Measurements from ENCODE around the gene CCL27. TPM values are rescaled to one million over a fixed set of nuclear protein-coding genes. Genes with fewer than 3 reads are reported as not detected.

CCL27 gene
- total RNA-seq, 1 donor from 2014 or later, result 0.62 TPM

- Mint-ChIP-seq H3K27me3 (ENCODE audit: insufficient read depth) (no peaks in the 10 kb centered on the region), H3K27ac (peak within 1 kb of the TSS; percentile 88), H3K36me3 (ENCODE audit: low read depth) (peaks cover 25% of the 10 kb centered on the region), H3K4me1 (ENCODE audit: low read depth) (peaks cover 39% of the 10 kb centered on the region), H3K4me3 (peak within 1 kb of the TSS; percentile 97), H3K9me3 (no peaks in the 10 kb centered on the region)
- peak; percentile 94 for DNase-seq (ENCODE audit: low spot score)
- intact Hi-C loops (cut with micrococcal nuclease), result loop anchor here (1.0 to 10.0 kb wide), 7 partner anchors 9 to 437 kb away; partner anchors contain the start of genes DCTN3, DNAI1, FAM219A and FANCG
These were observed 24.9 kb downstream of the CCL27 start, which contains the start of gene SIGMAR1 for GRCh38 chr9:34637356-34638137. Gene SIGMAR1 (minus strand): TSS chr9:34637787. CDS start chr9:34637697, 90 bp downstream.

GRCh38 chr9:34636791-34637355 lies 25.6 kb downstream of the CCL27 start:
- H3K9me3 Mint-ChIP-seq, result no peaks in the 10 kb centered on the region
- intact Hi-C loops (cut with micrococcal nuclease), result loop anchor here (1.0 to 10.0 kb wide), 6 partner anchors 9 to 438 kb away; partner anchors contain the start of genes DCTN3, DNAI1, FAM219A and FANCG
- no peaks in the 10 kb centered on the region for H3K27me3 Mint-ChIP-seq (ENCODE audit: insufficient read depth)
- DNase-seq (ENCODE audit: low spot score), result peak; percentile 15
- H3K36me3 Mint-ChIP-seq (ENCODE audit: low read depth), result peaks cover 31% of the 10 kb centered on the region
- peak overlapping the region; percentile 88 for H3K27ac Mint-ChIP-seq
- H3K4me3 Mint-ChIP-seq, result peak overlapping the region; percentile 97
- H3K4me1 Mint-ChIP-seq (ENCODE audit: low read depth), result peaks cover 39% of the 10 kb centered on the region

- H3K36me3 Mint-ChIP-seq (ENCODE audit: low read depth), result peaks cover 31% of the 10 kb centered on the region
- intact Hi-C loops (cut with micrococcal nuclease), result loop anchor here (5.0 to 10.0 kb wide), 2 partner anchors 33 to 439 kb away; partner anchors contain the start of genes FANCG and VCP
- no peaks in the 10 kb centered on the region for H3K9me3 Mint-ChIP-seq
- peak overlapping the region; percentile 40 for H3K27ac Mint-ChIP-seq
- peak overlapping the region; percentile 97 for H3K4me3 Mint-ChIP-seq
- no peak for DNase-seq (ENCODE audit: low spot score)
- H3K4me1 Mint-ChIP-seq (ENCODE audit: low read depth), result peaks cover 34% of the 10 kb centered on the region
- H3K27me3 Mint-ChIP-seq (ENCODE audit: insufficient read depth), result peaks cover 3% of the 10 kb centered on the region
These were observed 26.9 kb downstream of the CCL27 start for GRCh38 chr9:34635556-34635955.

GRCh38 chr9:34634551-34635248 lies 27.8 kb downstream of the CCL27 start:
- Mint-ChIP-seq H3K4me1 (ENCODE audit: low read depth) (peaks cover 39% of the 10 kb centered on the region), H3K27me3 (ENCODE audit: insufficient read depth) (peaks cover 12% of the 10 kb centered on the region), H3K36me3 (ENCODE audit: low read depth) (peaks cover 31% of the 10 kb centered on the region), H3K4me3 (peak overlapping the region; percentile 59), H3K27ac (no peak overlapping the region), H3K9me3 (no peaks in the 10 kb centered on the region)
- intact Hi-C loops (cut with micrococcal nuclease), result loop anchor here (1.0 to 10.0 kb wide), 3 partner anchors 22 to 440 kb away; partner anchors contain the start of genes FANCG, RPP25L and VCP
- DNase-seq (ENCODE audit: low spot score), result no peak

GRCh38 chr9:34633851-34634550 lies 28.5 kb downstream of the CCL27 start:
- peaks cover 19% of the 10 kb centered on the region for H3K27me3 Mint-ChIP-seq (ENCODE audit: insufficient read depth)
- peaks cover 39% of the 10 kb centered on the region for H3K4me1 Mint-ChIP-seq (ENCODE audit: low read depth)
- intact Hi-C loops (cut with micrococcal nuclease), result loop anchor here (1.0 to 10.0 kb wide), 2 partner anchors 22 to 441 kb away; partner anchors contain the start of genes FANCG, RPP25L and VCP
- H3K9me3 Mint-ChIP-seq, result no peaks in the 10 kb centered on the region
- H3K4me3 Mint-ChIP-seq, result peak overlapping the region; percentile 59
- H3K36me3 Mint-ChIP-seq (ENCODE audit: low read depth), result peaks cover 31% of the 10 kb centered on the region
- DNase-seq (ENCODE audit: low spot score), result peak; percentile 62
- H3K27ac Mint-ChIP-seq, result no peak overlapping the region

- Mint-ChIP-seq H3K27ac (no peak overlapping the region), H3K36me3 (ENCODE audit: low read depth) (peaks cover 35% of the 10 kb centered on the region), H3K27me3 (ENCODE audit: insufficient read depth) (peaks cover 24% of the 10 kb centered on the region), H3K9me3 (no peaks in the 10 kb centered on the region), H3K4me1 (ENCODE audit: low read depth) (peaks cover 37% of the 10 kb centered on the region), H3K4me3 (no peak overlapping the region)
- DNase-seq (ENCODE audit: low spot score), result no peak
- intact Hi-C loops (cut with micrococcal nuclease), result loop anchor here (10.0 kb wide), 1 partner anchor 442 kb away; the partner anchor contains the start of genes FANCG and VCP
These were observed 29.3 kb downstream of the CCL27 start for GRCh38 chr9:34633166-34633565.

- no peak for DNase-seq (ENCODE audit: low spot score)
- H3K9me3 Mint-ChIP-seq, result no peaks in the 10 kb centered on the region
- H3K27me3 Mint-ChIP-seq (ENCODE audit: insufficient read depth), result peaks cover 46% of the 10 kb centered on the region
- intact Hi-C loops (cut with micrococcal nuclease), result loop anchor here (10.0 kb wide), 1 partner anchor 444 kb away; the partner anchor contains the start of genes FANCG and VCP
- no peak overlapping the region for H3K27ac Mint-ChIP-seq
- peak overlapping the region; percentile 11 for H3K4me3 Mint-ChIP-seq
- peaks cover 31% of the 10 kb centered on the region for H3K4me1 Mint-ChIP-seq (ENCODE audit: low read depth)
- peaks cover 29% of the 10 kb centered on the region for H3K36me3 Mint-ChIP-seq (ENCODE audit: low read depth)
These were observed 31.9 kb downstream of the CCL27 start for GRCh38 chr9:34630402-34631154.

DNA sequence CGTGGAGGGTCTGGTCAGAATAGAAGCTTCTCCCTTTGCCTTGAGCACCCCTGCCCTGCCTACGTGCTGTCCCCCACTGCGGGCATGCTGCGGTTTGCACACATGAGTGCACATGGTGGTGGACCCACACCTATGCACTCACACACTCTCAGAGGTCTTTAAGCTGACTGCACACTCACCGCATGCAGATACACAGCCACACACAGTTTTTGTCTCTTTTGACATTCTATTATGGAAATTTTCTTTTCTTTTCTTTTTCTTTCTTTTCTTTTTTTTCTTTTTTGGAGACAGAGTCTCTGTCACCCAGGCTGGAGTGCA lies 33.0 kb downstream of the CCL27 start:
- peaks cover 22% of the 10 kb centered on the region for H3K4me1 Mint-ChIP-seq (ENCODE audit: low read depth)
- peak overlapping the region; percentile 74 for H3K4me3 Mint-ChIP-seq
- H3K27ac Mint-ChIP-seq, result no peak overlapping the region
- no peaks in the 10 kb centered on the region for H3K9me3 Mint-ChIP-seq
- intact Hi-C loops (cut with micrococcal nuclease), result loop anchor here (1.0 kb wide), 1 partner anchor 17 kb away; the partner anchor contains the start of gene RPP25L
- peaks cover 51% of the 10 kb centered on the region for H3K27me3 Mint-ChIP-seq (ENCODE audit: insufficient read depth)
- DNase-seq (ENCODE audit: low spot score), result no peak
- H3K36me3 Mint-ChIP-seq (ENCODE audit: low read depth), result peaks cover 20% of the 10 kb centered on the region

- no peak for DNase-seq (ENCODE audit: low spot score)
- intact Hi-C loops (cut with micrococcal nuclease), result loop anchor here (1.0 kb wide), 1 partner anchor 17 kb away; the partner anchor contains the start of gene RPP25L
- H3K27ac Mint-ChIP-seq, result peak within 1 kb of the TSS; percentile 26
- peaks cover 15% of the 10 kb centered on the region for H3K36me3 Mint-ChIP-seq (ENCODE audit: low read depth)
- H3K4me3 Mint-ChIP-seq, result peak within 1 kb of the TSS; percentile 80
- peaks cover 17% of the 10 kb centered on the region for H3K4me1 Mint-ChIP-seq (ENCODE audit: low read depth)
- H3K27me3 Mint-ChIP-seq (ENCODE audit: insufficient read depth), result peaks cover 57% of the 10 kb centered on the region
- no peaks in the 10 kb centered on the region for H3K9me3 Mint-ChIP-seq
These were observed 33.6 kb downstream of the CCL27 start, which contains the start of gene ARID3C for GRCh38 chr9:34628656-34629490. Gene ARID3C (minus strand): TSS chr9:34629066. CDS start chr9:34628014, 1,052 bp downstream.

DNA sequence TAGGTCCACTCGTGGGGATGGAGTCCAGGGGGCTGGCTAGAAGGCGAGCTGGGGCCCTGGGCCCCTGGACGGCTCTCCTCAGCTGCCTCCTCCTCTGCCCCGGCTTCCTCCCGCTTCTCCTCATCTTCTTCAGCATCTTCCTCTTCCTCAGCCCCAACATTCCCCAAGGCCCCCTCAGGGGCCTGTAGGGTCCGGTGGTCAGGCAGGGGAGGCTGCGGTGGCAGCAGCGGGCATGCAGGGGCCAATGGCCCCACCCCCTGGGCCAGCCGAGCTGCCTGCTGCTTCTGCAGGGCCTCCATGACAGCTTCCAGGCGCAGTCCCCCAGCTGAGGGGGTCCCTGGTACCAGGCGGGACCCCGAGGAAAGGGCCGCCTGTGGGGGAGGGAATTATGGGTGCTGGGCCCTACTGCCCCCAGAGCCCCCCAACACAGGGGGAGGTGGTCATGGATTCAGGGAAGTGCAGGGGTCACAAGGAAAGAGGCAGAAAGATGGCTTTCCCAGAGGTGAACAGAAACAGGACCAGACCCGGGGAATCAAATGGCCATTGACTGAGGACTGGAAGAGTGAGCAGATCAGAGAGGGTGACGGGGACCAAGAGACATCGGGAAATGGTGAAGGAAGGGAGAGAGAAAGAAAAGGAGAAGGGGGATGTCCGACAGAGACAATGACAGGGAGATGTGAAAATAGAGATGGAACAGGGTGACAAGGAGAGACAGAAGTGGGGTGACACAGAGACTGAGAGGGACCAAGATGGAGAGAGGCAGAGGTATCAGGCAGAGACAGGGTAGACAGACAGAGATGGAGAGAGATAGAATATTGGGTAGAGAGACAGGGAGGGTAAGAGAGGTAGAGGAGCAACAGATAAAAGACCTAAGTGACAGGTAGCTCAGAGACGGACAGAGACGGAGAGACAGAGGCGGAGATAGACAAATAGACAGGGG lies 34.5 kb downstream of the CCL27 start:
- intact Hi-C loops (cut with micrococcal nuclease), result no loop called here
- peaks cover 13% of the 10 kb centered on the region for H3K36me3 Mint-ChIP-seq (ENCODE audit: low read depth)
- H3K4me1 Mint-ChIP-seq (ENCODE audit: low read depth), result peaks cover 18% of the 10 kb centered on the region
- peak overlapping the region; percentile 26 for H3K27ac Mint-ChIP-seq
- H3K9me3 Mint-ChIP-seq, result no peaks in the 10 kb centered on the region
- no peak for DNase-seq (ENCODE audit: low spot score)
- peak overlapping the region; percentile 80 for H3K4me3 Mint-ChIP-seq
- peaks cover 63% of the 10 kb centered on the region for H3K27me3 Mint-ChIP-seq (ENCODE audit: insufficient read depth)

Measured in activated T-helper 1 cell treated with anti-CD3 and anti-CD28 coated beads, Interleukin-12 subunit alpha, Interleukin-12 subunit beta, Interleukin-2, Interleukin-4 antibody, amounts not matched to agents 30 ng/mL and 10 ng/mL and 1 ng/mL, durations not matched to agents 14 hours and 24 hours and 36 hours (primary cell).